ENCODE measurements around the gene TPCN2. TPM values are rescaled to one million over a fixed set of nuclear protein-coding genes. Genes with fewer than 3 reads are reported as not detected.
A peak's percentile ranks its signal among the peaks of the same experiment; 100 is the strongest.

TPCN2 gene
- total and polyA plus RNA-seq, 11 donors: 4.1 to 17.6 (median 7.5) TPM

GRCh38 chr11:69105461-69106030 lies 56.8 kb downstream of the TPCN2 start:
- intact Hi-C loops (cut with DNase I): loop anchor here in 2 of 10 donors (10.0 kb wide), 1 partner anchor 189 kb away; the partner anchor contains the start of gene MYEOV (in 2 of the 2)
- no peak for TF ChIP-seq POLR2A (IDR thresholded peaks at IDR 0.05)
- TF ChIP-seq CTCF (IDR thresholded peaks at IDR 0.05): no peak

GRCh38 chr11:69106031-69106811 lies 57.5 kb downstream of the TPCN2 start:
- no peak for ATAC-seq
- DNase-seq: peak in 1 of 5 donors; percentile 49
- peaks cover 0 to 24% (median 11%) of the 10 kb centered on the region in 12 donors for H3K4me1 ChIP-seq
- no peak overlapping the region for H3K27ac ChIP-seq
- H3K4me3 ChIP-seq: no peak overlapping the region
- intact Hi-C loops (cut with DNase I): loop anchor here in 2 of 10 donors (10.0 kb wide), 1 partner anchor 189 kb away; the partner anchor contains the start of gene MYEOV (in 2 of the 2)
- H3K27me3 ChIP-seq: no peaks in the 10 kb centered on the region
- H3K36me3 ChIP-seq: no peaks in the 10 kb centered on the region
- TF ChIP-seq CTCF (IDR thresholded peaks at IDR 0.05) (no peak), POLR2A (IDR thresholded peaks at IDR 0.05) (no peak)
- no peaks in the 10 kb centered on the region for H3K9me3 ChIP-seq
- 56 to 68% (median 60%) methylated on average over 22 to 23 of the region's 23 CpGs for WGBS, 4 donors

More at GRCh38 chr11:69105461-69106030, 56.8 kb downstream of the TPCN2 start:
- Histone ChIP-seq H3K9me3 (no peaks in the 10 kb centered on the region), H3K36me3 (no peaks in the 10 kb centered on the region), H3K27me3 (no peaks in the 10 kb centered on the region), H3K4me1 (peaks cover 0 to 25% (median 11%) of the 10 kb centered on the region in 12 donors), H3K4me3 (no peak overlapping the region), H3K27ac (no peak overlapping the region)
- DNase-seq: peak in 1 of 5 donors; percentile 46
- 57 to 69% (median 65%) methylated on average over 12 to 18 of the region's 18 CpGs for WGBS, 4 donors
- no peak for ATAC-seq

- ATAC-seq (no peak), DNase-seq (no peak)
- Histone ChIP-seq H3K4me3 (no peak overlapping the region), H3K27me3 (no peaks in the 10 kb centered on the region), H3K4me1 (peaks cover 0 to 16% (median 8%) of the 10 kb centered on the region in 12 donors), H3K36me3 (no peaks in the 10 kb centered on the region), H3K27ac (no peak overlapping the region), H3K9me3 (no peaks in the 10 kb centered on the region)
- intact Hi-C loops (cut with DNase I): loop anchor here in 2 of 10 donors (10.0 kb wide), 1 partner anchor 187 kb away; the partner anchor contains the start of gene MYEOV (in 2 of the 2)
- TF ChIP-seq CTCF (IDR thresholded peaks at IDR 0.05) (no peak), POLR2A (IDR thresholded peaks at IDR 0.05) (no peak)
Measured at GRCh38 chr11:69107413-69107812, 58.7 kb downstream of the TPCN2 start.

- peaks cover 0 to 16% (median 8%) of the 10 kb centered on the region in 12 donors for H3K4me1 ChIP-seq
- no peaks in the 10 kb centered on the region for H3K9me3 ChIP-seq
- ATAC-seq: no peak
- no peak for TF ChIP-seq CTCF (IDR thresholded peaks at IDR 0.05)
- no peak for TF ChIP-seq POLR2A (IDR thresholded peaks at IDR 0.05)
- H3K36me3 ChIP-seq: no peaks in the 10 kb centered on the region
- 94 to 97% (median 97%) methylated on average over 7 of the region's 7 CpGs for WGBS, 4 donors
- intact Hi-C loops (cut with DNase I): loop anchor here in 2 of 10 donors (10.0 kb wide), 1 partner anchor 187 kb away; the partner anchor contains the start of gene MYEOV (in 2 of the 2)
- peak in 1 of 5 donors; percentile 30 for DNase-seq
- H3K27ac ChIP-seq: no peak overlapping the region
- no peak overlapping the region for H3K4me3 ChIP-seq
- H3K27me3 ChIP-seq: no peaks in the 10 kb centered on the region
Measured at GRCh38 chr11:69108030-69108429, 59.3 kb downstream of the TPCN2 start.

All from heart left ventricle (tissue), 16 donors.